Activated T-cell treated with anti-CD3 and anti-CD28 coated beads, Interleukin-2, amount 50 U/mL, for 1 hour (primary cell): ENCODE data around the gene GRIK3.

Source experiments
- DNase-seq: peaks from one replicate; pipeline ENCODE4 v3.0.0-alpha.2; 2020

The GRIK3 gene

GRCh38 chr1:36975642-36976041 is 58.7 kb downstream of the GRIK3 start:
- DNase-seq: no peak

- no peak for DNase-seq
Measured at GRCh38 chr1:36973056-36973455, 61.3 kb downstream of the GRIK3 start.

GRCh38 chr1:36971852-36972618 is 62.3 kb downstream of the GRIK3 start:
- no peak for DNase-seq

- DNase-seq: no peak
Measured at GRCh38 chr1:36968730-36969129, 65.6 kb downstream of the GRIK3 start.

- no peak for DNase-seq
Measured at GRCh38 chr1:36966242-36966641, 68.1 kb downstream of the GRIK3 start.

- DNase-seq: no peak
Measured at GRCh38 chr1:36965275-36966159, 68.8 kb downstream of the GRIK3 start.

GRCh38 chr1:36964830-36965229 is 69.5 kb downstream of the GRIK3 start:
- DNase-seq: no peak

GRCh38 chr1:36963006-36963405 is 71.3 kb downstream of the GRIK3 start:
- DNase-seq: no peak

- DNase-seq: no peak
Measured at GRCh38 chr1:36961062-36961615, 73.2 kb downstream of the GRIK3 start.

- no peak for DNase-seq
Measured at GRCh38 chr1:36956570-36956969, 77.7 kb downstream of the GRIK3 start.

- no peak for DNase-seq
Measured at GRCh38 chr1:36955016-36955415, 79.3 kb downstream of the GRIK3 start.

- DNase-seq: no peak
Measured at GRCh38 chr1:36953061-36953460, 81.3 kb downstream of the GRIK3 start.

GRCh38 chr1:36951761-36952160 is 82.6 kb downstream of the GRIK3 start:
- DNase-seq: no peak

GRCh38 chr1:36951292-36951750 is 83.0 kb downstream of the GRIK3 start:
- no peak for DNase-seq

- DNase-seq: no peak
Measured at GRCh38 chr1:36950604-36951291, 83.6 kb downstream of the GRIK3 start.

GRCh38 chr1:36948606-36949005 is 85.7 kb downstream of the GRIK3 start:
- no peak for DNase-seq

GRCh38 chr1:36948147-36948546 is 86.2 kb downstream of the GRIK3 start:
- no peak for DNase-seq

GRCh38 chr1:36947384-36947783 is 86.9 kb downstream of the GRIK3 start:
- no peak for DNase-seq

GRCh38 chr1:36944883-36945282 is 89.4 kb downstream of the GRIK3 start:
- no peak for DNase-seq

GRCh38 chr1:36942148-36942547 is 92.2 kb downstream of the GRIK3 start:
- DNase-seq: no peak

GRCh38 chr1:36941316-36941978 is 92.9 kb downstream of the GRIK3 start:
- no peak for DNase-seq

GRCh38 chr1:36938819-36939218 is 95.5 kb downstream of the GRIK3 start:
- no peak for DNase-seq

GRCh38 chr1:36937371-36937770 is 96.9 kb downstream of the GRIK3 start:
- no peak for DNase-seq
